Measurements from ENCODE around the gene TIGD6. TPM values are rescaled to one million over a fixed set of nuclear protein-coding genes. Genes with fewer than 3 reads are reported as not detected.
"Not testable (repeated sequence)": the region's sequence is repeated elsewhere in the genome, so short reads cannot be mapped to it uniquely, and the experiment has no call there.

TIGD6 gene
- total RNA-seq, 4 donors from 2014 or later = 0.20 to 2.5 (median 1.6) TPM

- intact Hi-C loops (cut with DNase I; ENCODE audit: low total_unique reads) (no loop called here), in situ Hi-C loops (cut with MboI; ENCODE audit: low pct_ligation_motif_present in 1 of 4, low pct_unique_long_range_greater_than_20kb in 1 of 4, low sequenced_read_pairs in 3 of 4) (no loop called here)
- 84 to 89% methylated on average over 4 to 5 of the region's 5 CpGs for WGBS, 2 donors (ENCODE audit: low coverage in 1 of 2)
Measured at GRCh38 chr5:149948993-149949392, 51.5 kb downstream of the TIGD6 start.

GRCh38 chr5:149946118-149946517 is 54.3 kb downstream of the TIGD6 start:
- peak overlapping the region; percentile 68 to 80 (median 74) for H3K27ac ChIP-seq

More at GRCh38 chr5:149948993-149949392, 51.5 kb downstream of the TIGD6 start:
- Histone ChIP-seq H3K4me3 (no peak overlapping the region), H3K27me3 (no peaks in the 10 kb centered on the region), H3K9me3 (no peaks in the 10 kb centered on the region), H3K36me3 (no peaks in the 10 kb centered on the region), H3K27ac (no peak overlapping the region), H3K4me1 (peaks cover 11 to 32% (median 19%) of the 10 kb centered on the region in 4 donors)
- TF ChIP-seq POLR2AphosphoS5 (IDR thresholded peaks at IDR 0.05) (no peak), POLR2A (IDR thresholded peaks at IDR 0.05) (no peak), EP300 (IDR thresholded peaks at IDR 0.05; ENCODE audit: low read depth) (no peak)
- TF ChIP-seq, protein P1, sequence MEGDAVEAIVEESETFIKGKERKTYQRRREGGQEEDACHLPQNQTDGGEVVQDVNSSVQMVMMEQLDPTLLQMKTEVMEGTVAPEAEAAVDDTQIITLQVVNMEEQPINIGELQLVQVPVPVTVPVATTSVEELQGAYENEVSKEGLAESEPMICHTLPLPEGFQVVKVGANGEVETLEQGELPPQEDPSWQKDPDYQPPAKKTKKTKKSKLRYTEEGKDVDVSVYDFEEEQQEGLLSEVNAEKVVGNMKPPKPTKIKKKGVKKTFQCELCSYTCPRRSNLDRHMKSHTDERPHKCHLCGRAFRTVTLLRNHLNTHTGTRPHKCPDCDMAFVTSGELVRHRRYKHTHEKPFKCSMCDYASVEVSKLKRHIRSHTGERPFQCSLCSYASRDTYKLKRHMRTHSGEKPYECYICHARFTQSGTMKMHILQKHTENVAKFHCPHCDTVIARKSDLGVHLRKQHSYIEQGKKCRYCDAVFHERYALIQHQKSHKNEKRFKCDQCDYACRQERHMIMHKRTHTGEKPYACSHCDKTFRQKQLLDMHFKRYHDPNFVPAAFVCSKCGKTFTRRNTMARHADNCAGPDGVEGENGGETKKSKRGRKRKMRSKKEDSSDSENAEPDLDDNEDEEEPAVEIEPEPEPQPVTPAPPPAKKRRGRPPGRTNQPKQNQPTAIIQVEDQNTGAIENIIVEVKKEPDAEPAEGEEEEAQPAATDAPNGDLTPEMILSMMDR (IDR thresholded peaks at IDR 0.05) = no peak
- no peak for DNase-seq

GRCh38 chr5:149944666-149945065 is 55.8 kb downstream of the TIGD6 start, which contains the start of gene PDE6A:
Gene PDE6A (minus strand): TSS chr5:149944793. CDS start chr5:149944673, 120 bp downstream.
- no peaks in the 10 kb centered on the region for H3K27me3 ChIP-seq
- in situ Hi-C loops (cut with MboI; ENCODE audit: low pct_ligation_motif_present in 1 of 4, low pct_unique_long_range_greater_than_20kb in 1 of 4, low sequenced_read_pairs in 3 of 4) = no loop called here

More at GRCh38 chr5:149946118-149946517, 54.3 kb downstream of the TIGD6 start:
- in situ Hi-C loops (cut with MboI; ENCODE audit: low pct_ligation_motif_present in 1 of 4, low pct_unique_long_range_greater_than_20kb in 1 of 4, low sequenced_read_pairs in 3 of 4) = no loop called here
- Histone ChIP-seq H3K4me3 (no peak overlapping the region), H3K27me3 (no peaks in the 10 kb centered on the region), H3K36me3 (no peaks in the 10 kb centered on the region), H3K9me3 (no peaks in the 10 kb centered on the region), H3K4me1 (peaks cover 20 to 44% (median 33%) of the 10 kb centered on the region in 4 donors)
- intact Hi-C loops (cut with DNase I; ENCODE audit: low total_unique reads) = no loop called here
- DNase-seq = peak; percentile 81
- 43 to 53% methylated on average over 1 to 3 of the region's 3 CpGs for WGBS, 2 donors (ENCODE audit: low coverage in 1 of 2)
- TF ChIP-seq, protein P1 (IDR thresholded peaks at IDR 0.05) = no peak
- TF ChIP-seq POLR2A (IDR thresholded peaks at IDR 0.05) (no peak), POLR2AphosphoS5 (IDR thresholded peaks at IDR 0.05) (peak in 2 of 3 donors; percentile 23 to 75), EP300 (IDR thresholded peaks at IDR 0.05; ENCODE audit: low read depth) (peak; percentile 57)

DNA sequence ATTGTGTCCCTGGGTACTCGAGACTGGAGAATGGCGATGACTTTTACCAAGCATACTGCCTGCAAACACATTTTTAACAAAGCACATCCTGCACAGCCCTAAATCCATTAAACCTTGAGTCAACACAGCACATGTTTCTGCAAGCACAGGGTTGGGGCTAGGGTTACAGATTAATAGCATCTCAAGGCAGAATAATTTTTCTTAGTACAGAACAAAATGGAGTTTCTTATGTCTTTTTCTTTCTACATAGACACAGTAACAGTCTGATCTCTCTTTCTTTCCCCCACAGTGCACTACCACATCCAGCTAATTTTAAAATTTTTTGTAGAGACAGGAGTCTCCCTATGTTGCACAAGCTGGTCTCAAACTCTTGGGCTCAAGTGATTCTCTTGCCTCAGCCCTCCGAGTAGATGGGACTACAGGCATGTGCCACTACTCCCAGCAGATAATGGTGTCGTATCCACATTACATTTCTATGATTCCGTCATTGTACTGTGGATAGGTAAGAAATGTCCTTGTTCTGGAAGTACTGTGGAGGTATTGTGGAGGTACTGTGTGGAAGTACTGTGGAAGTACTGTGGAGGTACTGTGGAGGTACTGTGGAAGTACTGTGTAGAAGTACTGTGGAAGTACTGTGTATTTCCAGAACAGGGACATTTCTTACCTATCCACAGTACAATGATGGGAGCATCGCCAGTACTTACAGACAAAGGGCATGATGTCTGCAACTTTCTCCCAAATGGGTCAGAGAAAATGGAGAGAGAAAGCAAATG is 57.1 kb downstream of the TIGD6 start:
- Histone ChIP-seq H3K4me1 (peaks cover 22 to 69% (median 53%) of the 10 kb centered on the region in 4 donors), H3K27ac (peak overlapping the region; percentile 43 to 80 (median 67))
- H3K27me3 ChIP-seq; H3K36me3 ChIP-seq; H3K9me3 ChIP-seq; in situ Hi-C loops (cut with MboI; ENCODE audit: low pct_ligation_motif_present in 1 of 4, low pct_unique_long_range_greater_than_20kb in 1 of 4, low sequenced_read_pairs in 3 of 4); intact Hi-C loops (cut with DNase I; ENCODE audit: low total_unique reads); DNase-seq; H3K4me3 ChIP-seq: not testable (repeated sequence)
- WGBS, 2 donors (ENCODE audit: low coverage in 1 of 2) = 83 to 86% methylated on average over 3 to 6 of the region's 6 CpGs

More at GRCh38 chr5:149944666-149945065, 55.8 kb downstream of the TIGD6 start, which contains the start of gene PDE6A:
- intact Hi-C loops (cut with DNase I; ENCODE audit: low total_unique reads) = no loop called here
- WGBS, 2 donors (ENCODE audit: low coverage in 1 of 2) = 88% methylated on average over 2 of the region's 2 CpGs; no CpG with 5 or more reads in 1 of the 2 donors
- Histone ChIP-seq H3K4me1 (peaks cover 22 to 56% (median 41%) of the 10 kb centered on the region in 4 donors), H3K27ac (peak within 1 kb of the TSS; percentile 68 to 80 (median 74)), H3K9me3 (no peaks in the 10 kb centered on the region), H3K4me3 (no peak within 1 kb of the TSS), H3K36me3 (no peaks in the 10 kb centered on the region)
- DNase-seq = no peak
- TF ChIP-seq, protein P1 (IDR thresholded peaks at IDR 0.05) = no peak
- TF ChIP-seq POLR2A (IDR thresholded peaks at IDR 0.05) (no peak), EP300 (IDR thresholded peaks at IDR 0.05; ENCODE audit: low read depth) (no peak), POLR2AphosphoS5 (IDR thresholded peaks at IDR 0.05) (no peak)

Other genes with a start within 250 kb of the TIGD6 start
- 1 to 10 TPM; 1.2 to 6.5 (median 3.5) TPM for gene PDE6A, start 55.9 kb downstream of the TIGD6 start, total RNA-seq
- gene SLC26A2, start 39.9 kb downstream of the TIGD6 start, total RNA-seq = 1,000 to 10,000 TPM in 2 of 4 donors, 100 to 1,000 TPM in 2; 233 to 1,489 (median 1,023) TPM
- 10 to 100 TPM; 29.9 to 93.5 (median 38.1) TPM for gene HMGXB3, start 85 bp upstream of the TIGD6 start, total RNA-seq
- 10 to 100 TPM in 3 of 4 donors, under 1 TPM in 1; 0.60 to 38.9 (median 14.7) TPM for gene CSF1R, start 85.9 kb upstream of the TIGD6 start, total RNA-seq
- gene PDGFRB, start 155.2 kb upstream of the TIGD6 start, total RNA-seq = 10 to 100 TPM; 20.2 to 56.3 (median 28.3) TPM
- 100 to 1,000 TPM; 249 to 540 (median 360) TPM for gene CDX1, start 166.1 kb upstream of the TIGD6 start, total RNA-seq
- 10 to 100 TPM; 19.5 to 67.7 (median 21.3) TPM for gene SLC6A7, start 189.4 kb upstream of the TIGD6 start, total RNA-seq

Data from transverse colon (tissue), 4 donors.